ENCODE results near the gene MORC1.

GRCh38 chr3:108972482-108972881 lies 145.5 kb downstream of the MORC1 start:
- TF ChIP-seq EP300 (IDR thresholded peaks at IDR 0.05) (no peak), JUNB (IDR thresholded peaks at IDR 0.05) (no peak), KDM1A (IDR thresholded peaks at IDR 0.05; ENCODE audit: low read depth) (no peak), CTCF (IDR thresholded peaks at IDR 0.05) (no peak), CBX2 (IDR thresholded peaks at IDR 0.05; ENCODE audit: borderline replicate concordance, low read depth) (no peak), RFX5 (IDR thresholded peaks at IDR 0.05) (no peak), POLR2A (IDR thresholded peaks at IDR 0.05; ENCODE audit: low read length) (no peak), CEBPB (IDR thresholded peaks at IDR 0.05) (no peak), USF2 (IDR thresholded peaks at IDR 0.05) (no peak), NFE2L2 (conservative IDR thresholded peaks at IDR 0.05; ENCODE audit: low read length) (no peak), REST (IDR thresholded peaks at IDR 0.05) (no peak), RAD21 (conservative IDR thresholded peaks at IDR 0.05 in 1 of 2, IDR thresholded peaks at IDR 0.05 in 1 of 2) (no peak), MAFK (IDR thresholded peaks at IDR 0.05; ENCODE audit: partially characterized antibody) (no peak), TFCP2L1 (CRISPR knock-in tag; IDR thresholded peaks at IDR 0.05) (no peak)

All from A549 (cell line).